ENCODE measurements around the gene HOXB4. TPM values are rescaled to one million over a fixed set of nuclear protein-coding genes. Genes with fewer than 3 reads are reported as not detected.

Gene HOXB4
- total RNA-seq, 1 experiment from 2014 or later = not detected

- Mint-ChIP-seq H3K27ac (no peak overlapping the region), H3K4me1 (peaks cover 8 to 30% of the 10 kb centered on the region in 2 experiments), H3K9me3 (peaks cover 2 to 25% of the 10 kb centered on the region in 2 experiments; a peak in 3 of 5 replicates), H3K4me3 (no peak overlapping the region), H3K27me3 (ENCODE audit: low read depth) (peaks cover 100% of the 10 kb centered on the region), H3K36me3 (ENCODE audit: insufficient read depth in 1 of 3, low read depth in 3 of 3) (no peaks in the 10 kb centered on the region; a peak in 1 of 7 replicates)
- peaks cover 97% of the 10 kb centered on the region for H3K27me3 ChIP-seq (ENCODE audit: insufficient read depth, low read length)
- H2BK120ac ChIP-seq (ENCODE audit: low read depth, low read length, poor library complexity, severe bottlenecking) = no peak overlapping the region
- no peaks in the 10 kb centered on the region for H3K79me1 ChIP-seq (ENCODE audit: insufficient read depth, low read depth, low read length, poor library complexity, severe bottlenecking)
- H2BK20ac ChIP-seq (ENCODE audit: low read depth, low read length, poor library complexity, severe bottlenecking) = no peak overlapping the region
- H3K23ac ChIP-seq (ENCODE audit: insufficient read length, low read depth, low read length) = no peak overlapping the region
- H3K9me3 ChIP-seq (ENCODE audit: control insufficient read depth, low read depth, low read length) = no peaks in the 10 kb centered on the region
- no peak overlapping the region for H2BK15ac ChIP-seq (ENCODE audit: low read depth, low read length)
- no peak overlapping the region for H4K8ac ChIP-seq (replicated peaks; ENCODE audit: insufficient read length, low read depth, low read length)
- H2BK5ac ChIP-seq (ENCODE audit: insufficient read length, low read length) = no peak overlapping the region
- DNase-seq = no peak
- no CpG with 5 or more reads among the region's 17 CpGs for WGBS (ENCODE audit: extremely low coverage, insufficient read length, low lambda C conversion rate)
- no peak overlapping the region for H3K4me2 ChIP-seq (ENCODE audit: insufficient read depth, insufficient read length, low read length)
- no peak overlapping the region for H2BK12ac ChIP-seq (ENCODE audit: insufficient read length, low read depth, low read length)
- no peak overlapping the region for H3K27ac ChIP-seq (ENCODE audit: insufficient read length, low read depth, low read length)
- no peak overlapping the region for H3T11ph ChIP-seq (ENCODE audit: low read length)
- no peak overlapping the region for H4K5ac ChIP-seq (ENCODE audit: insufficient read length, low read depth, low read length)
- H2AFZ ChIP-seq (ENCODE audit: low read length) = no peak overlapping the region
- H3K18ac ChIP-seq (ENCODE audit: insufficient read length, low read depth, low read length) = no peak overlapping the region
- no peak overlapping the region for H3K56ac ChIP-seq (ENCODE audit: insufficient read length, low read depth, low read length)
- H3K4me1 ChIP-seq (ENCODE audit: insufficient read depth, low read length) = no peaks in the 10 kb centered on the region
- no peak overlapping the region for H4K91ac ChIP-seq (ENCODE audit: insufficient read length, low read depth, low read length)
- no peak overlapping the region for H3K4ac ChIP-seq (ENCODE audit: low read depth, low read length)
- no peaks in the 10 kb centered on the region for H3K79me2 ChIP-seq (ENCODE audit: insufficient read depth, low read length)
- no peaks in the 10 kb centered on the region for H4K20me1 ChIP-seq (ENCODE audit: control insufficient read depth, insufficient read depth, insufficient read length)
- H3K23me2 ChIP-seq (ENCODE audit: insufficient read length, low read depth, low read length, poor library complexity, severe bottlenecking) = no peaks in the 10 kb centered on the region
- H3K14ac ChIP-seq (ENCODE audit: insufficient read depth, low read length) = no peak overlapping the region
- no peak for TF ChIP-seq CTCF (conservative IDR thresholded peaks at IDR 0.05)
- no peak overlapping the region for H2AK5ac ChIP-seq (ENCODE audit: insufficient read length, low read length)
- no peak overlapping the region for H3K9ac ChIP-seq (ENCODE audit: extremely low read depth, insufficient read length, low read length)
These were observed 38.0 kb upstream of the HOXB4 start for GRCh38 chr17:48615963-48616716.

Data from H9 (cell line).